CD4-positive, alpha-beta T cell (primary cell): ENCODE measurements around the gene OPRM1. TPM values are rescaled to one million over a fixed set of nuclear protein-coding genes. Genes with fewer than 3 reads are reported as not detected.

ENCODE experiments used
- ATAC-seq: fragments of 200-7000 bp; cut with Tn5 transposase; one replicate; pipeline ENCODE4 v1.10.0; 2022; ENCODE audit warnings: mild to moderate bottlenecking; ENCODE audit not compliant: poor library complexity
- CTCF ChIA-PET: fragments of 350-600 bp; sonication (Branson Sonifier 250); formaldehyde crosslinking; loops from one replicate; lab custom pipeline; 2021; ENCODE audit warnings: antibody characterized with exemption, inconsistent platforms; lab: Charles Lee
- POLR2A ChIA-PET: fragments of 350-600 bp; sonication (Branson Sonifier 250); formaldehyde crosslinking; loops from one replicate; lab custom pipeline; 2021; ENCODE audit warnings: antibody characterized with exemption, inconsistent platforms; lab: Charles Lee
- DNase-seq, 14 experiments: peaks; one replicate each; pipeline ENCODE4 v3.0.0-alpha.2; 2013 to 2020; ENCODE audit warnings: mixed read lengths in 2 of 14
- H3K27ac ChIP-seq, 2 donors: one replicate each; pipeline versions ENCODE4 v1.5.1 to v1.7.0; 2013; ENCODE audit warnings: low read length in 2 of 2, low read depth in 1 of 2, mild to moderate bottlenecking in 1 of 2
- H3K27me3 ChIP-seq, 2 experiments: 1 replicate in 1 of 2; 2 replicates in 1 of 2; pipeline versions ENCODE4 v1.6.1 to v1.7.0; 2013; ENCODE audit warnings: low read length in 2 of 2, control low read depth in 1 of 2, mild to moderate bottlenecking in 1 of 2, moderate library complexity in 1 of 2; ENCODE audit not compliant: insufficient read depth in 2 of 2, control insufficient read depth in 1 of 2
- H3K36me3 ChIP-seq: one replicate; pipeline ENCODE4 v1.6.1; 2013; ENCODE audit warnings: low read length, control low read depth; ENCODE audit not compliant: insufficient read depth
- H3K4me1 ChIP-seq: one replicate; pipeline ENCODE4 v1.6.1; 2013; ENCODE audit warnings: low read length, control low read depth; ENCODE audit not compliant: insufficient read depth
- H3K4me3 ChIP-seq: one replicate; pipeline ENCODE4 v1.5.1; 2013; ENCODE audit warnings: mild to moderate bottlenecking, low read length, moderate library complexity
- H3K9me3 ChIP-seq, 2 experiments: 1 replicate in 1 of 2; 2 replicates in 1 of 2; pipeline versions ENCODE4 v1.6.1 to v1.7.0; 2013; ENCODE audit warnings: low read length in 2 of 2, mild to moderate bottlenecking in 2 of 2, control low read depth in 1 of 2, moderate library complexity in 1 of 2; ENCODE audit not compliant: control insufficient read depth in 1 of 2, insufficient read depth in 1 of 2
- H3K27ac Mint-ChIP-seq: one replicate; pipeline ENCODE4 v1.8.0; 2020; ENCODE audit warnings: mixed read lengths
- H3K27me3 Mint-ChIP-seq: one replicate; pipeline ENCODE4 v1.8.0; 2021; ENCODE audit warnings: mixed read lengths
- H3K36me3 Mint-ChIP-seq: one replicate; pipeline ENCODE4 v1.8.0; 2021; ENCODE audit warnings: low read depth, mixed read lengths
- H3K4me1 Mint-ChIP-seq: one replicate; pipeline ENCODE4 v1.8.0; 2021; ENCODE audit warnings: low read depth, mixed read lengths
- H3K4me3 Mint-ChIP-seq: one replicate; pipeline ENCODE4 v1.8.0; 2020; ENCODE audit warnings: mild to moderate bottlenecking, mixed read lengths
- H3K9me3 Mint-ChIP-seq: one replicate; pipeline ENCODE4 v1.8.0; 2020; ENCODE audit warnings: mixed read lengths
- intact Hi-C, 2 experiments: fragments of 100-400 bp; cut with DNase I in 1 of 2; cut with micrococcal nuclease in 1 of 2; formaldehyde crosslinking; loops; one replicate each; pipeline versions ENCODE4 v1.15.1 to v1.9.0; 2023 to 2025; cut with DNase I, micrococcal nuclease
- total RNA-seq, 174 experiments: library from RNA in 2 of 174; stranded (reverse) in 2 of 174; gene quantifications; one replicate each; pipeline ENCODE4 v1.2.3 and lab custom pipeline; 2021 to 2026
- TF ChIP-seq, protein P1 (sequence below): fragments of 200-600 bp; IDR thresholded peaks from one replicate; pipeline ENCODE4 v1.8.0; 2022; ENCODE audit warnings: antibody characterized with exemption, mild to moderate bottlenecking

Gene OPRM1
- total RNA-seq, 2 experiments from 2014 or later = not detected

DNA sequence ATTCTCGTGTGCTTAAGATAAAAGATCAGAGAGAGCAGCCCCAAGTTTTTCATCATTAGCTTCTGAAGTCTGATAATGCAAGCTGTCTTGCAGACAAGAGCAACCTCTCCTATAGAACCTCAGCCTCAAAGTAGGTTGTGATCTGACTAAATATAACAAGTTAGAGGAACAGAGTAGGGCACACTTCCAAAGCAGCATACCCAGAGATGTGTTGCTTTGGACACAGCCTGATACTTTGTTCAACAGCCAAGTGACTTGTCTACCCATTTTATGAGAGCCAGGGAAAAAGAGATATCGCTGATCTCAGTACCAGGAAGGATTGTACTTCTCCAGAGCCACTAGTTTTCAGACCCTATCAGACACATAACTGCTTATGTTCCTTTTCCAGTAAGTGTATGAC, 44.2 kb upstream of the OPRM1 start:
- ChIA-PET POLR2A (no interaction called here), CTCF (no interaction called here)
- ATAC-seq (no peak), DNase-seq (no peak)
- intact Hi-C loops = no loop called here
- TF ChIP-seq, protein P1, sequence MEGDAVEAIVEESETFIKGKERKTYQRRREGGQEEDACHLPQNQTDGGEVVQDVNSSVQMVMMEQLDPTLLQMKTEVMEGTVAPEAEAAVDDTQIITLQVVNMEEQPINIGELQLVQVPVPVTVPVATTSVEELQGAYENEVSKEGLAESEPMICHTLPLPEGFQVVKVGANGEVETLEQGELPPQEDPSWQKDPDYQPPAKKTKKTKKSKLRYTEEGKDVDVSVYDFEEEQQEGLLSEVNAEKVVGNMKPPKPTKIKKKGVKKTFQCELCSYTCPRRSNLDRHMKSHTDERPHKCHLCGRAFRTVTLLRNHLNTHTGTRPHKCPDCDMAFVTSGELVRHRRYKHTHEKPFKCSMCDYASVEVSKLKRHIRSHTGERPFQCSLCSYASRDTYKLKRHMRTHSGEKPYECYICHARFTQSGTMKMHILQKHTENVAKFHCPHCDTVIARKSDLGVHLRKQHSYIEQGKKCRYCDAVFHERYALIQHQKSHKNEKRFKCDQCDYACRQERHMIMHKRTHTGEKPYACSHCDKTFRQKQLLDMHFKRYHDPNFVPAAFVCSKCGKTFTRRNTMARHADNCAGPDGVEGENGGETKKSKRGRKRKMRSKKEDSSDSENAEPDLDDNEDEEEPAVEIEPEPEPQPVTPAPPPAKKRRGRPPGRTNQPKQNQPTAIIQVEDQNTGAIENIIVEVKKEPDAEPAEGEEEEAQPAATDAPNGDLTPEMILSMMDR = no peak
- Mint-ChIP-seq H3K27me3 (peaks cover 5% of the 10 kb centered on the region), H3K36me3 (no peaks in the 10 kb centered on the region), H3K4me1 (no peaks in the 10 kb centered on the region), H3K9me3 (no peaks in the 10 kb centered on the region), H3K27ac (no peak overlapping the region), H3K4me3 (no peak overlapping the region)
- Histone ChIP-seq H3K36me3 (no peaks in the 10 kb centered on the region), H3K9me3 (no peaks in the 10 kb centered on the region), H3K4me1 (no peaks in the 10 kb centered on the region), H3K27me3 (no peaks in the 10 kb centered on the region), H3K4me3 (no peak overlapping the region), H3K27ac (no peak overlapping the region)

DNA sequence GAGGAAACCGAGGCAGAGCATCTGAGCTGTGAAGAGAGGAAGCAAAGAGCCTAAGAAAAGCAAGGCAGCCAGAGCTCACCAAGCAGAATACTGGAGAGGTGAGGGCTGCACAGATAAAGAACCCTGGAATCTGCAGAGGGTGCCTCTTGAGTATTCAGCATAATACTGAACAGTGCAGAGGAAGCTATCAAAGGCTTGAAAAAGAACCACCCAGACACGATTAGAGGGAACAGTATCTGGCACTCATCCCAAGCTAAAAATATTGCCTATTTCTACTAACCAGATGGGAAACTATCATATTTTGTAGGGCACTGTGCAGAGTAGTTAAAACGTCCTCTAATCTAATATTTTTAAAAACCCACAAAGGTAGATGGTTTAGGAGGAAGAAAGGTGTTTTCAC, 41.8 kb upstream of the OPRM1 start:
- H3K4me1 Mint-ChIP-seq = no peaks in the 10 kb centered on the region
- no peaks in the 10 kb centered on the region for H3K36me3 Mint-ChIP-seq
- H3K27ac Mint-ChIP-seq = no peak overlapping the region
- no peaks in the 10 kb centered on the region for H3K9me3 Mint-ChIP-seq
- no peaks in the 10 kb centered on the region for H3K4me1 ChIP-seq
- H3K27me3 Mint-ChIP-seq = peaks cover 6% of the 10 kb centered on the region
- TF ChIP-seq, protein P1 = no peak
- no peak overlapping the region for H3K4me3 Mint-ChIP-seq
- H3K4me3 ChIP-seq = no peak overlapping the region
- peaks cover 0 to 4% of the 10 kb centered on the region in 2 experiments for H3K27me3 ChIP-seq
- DNase-seq (no peak), ATAC-seq (no peak)
- intact Hi-C loops = no loop called here
- no peak overlapping the region for H3K27ac ChIP-seq
- ChIA-PET CTCF (no interaction called here), POLR2A (no interaction called here)
- H3K9me3 ChIP-seq = peaks cover 0 to 5% of the 10 kb centered on the region in 2 experiments
- no peaks in the 10 kb centered on the region for H3K36me3 ChIP-seq

DNA sequence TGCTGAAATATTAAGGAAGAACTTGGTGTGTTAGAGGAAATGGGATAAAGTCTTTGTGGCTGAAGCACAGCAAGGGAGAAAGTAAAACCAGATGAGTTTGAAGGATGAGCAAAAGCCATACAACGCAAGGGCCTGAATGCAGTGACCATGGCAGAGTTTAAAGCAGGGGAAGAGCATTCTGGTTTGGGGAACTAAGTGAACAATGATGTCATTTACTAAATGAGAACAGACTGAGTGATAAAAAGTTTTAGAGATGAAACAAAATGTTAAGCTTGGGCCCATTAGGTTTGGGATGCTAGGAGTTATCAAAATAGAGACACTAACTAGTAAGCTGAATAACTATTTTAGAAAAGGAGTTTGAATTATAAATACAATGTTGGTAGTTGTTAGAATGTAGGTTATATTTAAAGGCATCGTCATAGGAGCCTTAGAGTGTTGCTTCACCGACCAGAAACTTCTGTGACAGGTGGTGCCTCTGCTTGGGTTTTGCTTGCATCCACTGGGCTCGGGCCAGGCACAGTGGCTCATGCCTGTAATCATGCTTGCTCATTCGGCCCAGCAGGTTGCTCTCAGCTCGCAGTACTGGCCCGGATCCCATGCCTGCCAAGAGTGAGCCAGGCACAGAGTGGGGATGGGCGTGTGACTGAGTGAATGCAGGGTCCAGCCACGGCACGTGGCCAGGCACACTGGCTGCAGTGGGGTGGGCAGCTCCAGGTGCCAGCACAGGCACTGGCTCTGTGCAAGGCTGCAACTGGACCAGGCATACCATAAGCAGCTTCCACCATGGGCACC, 37.4 kb upstream of the OPRM1 start:
- no peak overlapping the region for H3K27ac Mint-ChIP-seq
- no peak overlapping the region for H3K4me3 ChIP-seq
- intact Hi-C loops = no loop called here
- TF ChIP-seq, protein P1 = no peak
- peaks cover 6% of the 10 kb centered on the region for H3K27me3 Mint-ChIP-seq
- ATAC-seq (no peak), DNase-seq (peak in 1 of 14 experiments; percentile 5)
- no peaks in the 10 kb centered on the region for H3K36me3 ChIP-seq
- H3K4me1 ChIP-seq = no peaks in the 10 kb centered on the region
- POLR2A ChIA-PET = no interaction called here
- no peaks in the 10 kb centered on the region for H3K4me1 Mint-ChIP-seq
- peaks cover 0 to 4% of the 10 kb centered on the region in 2 experiments for H3K27me3 ChIP-seq
- H3K4me3 Mint-ChIP-seq = no peak overlapping the region
- H3K27ac ChIP-seq = no peak overlapping the region
- peaks cover 0 to 14% of the 10 kb centered on the region in 2 experiments for H3K9me3 ChIP-seq
- H3K9me3 Mint-ChIP-seq = no peaks in the 10 kb centered on the region
- CTCF ChIA-PET = no interaction called here
- H3K36me3 Mint-ChIP-seq = no peaks in the 10 kb centered on the region
